Stimulated activated CD8-positive, alpha-beta memory T cell treated with anti-CD3 and anti-CD28 coated beads, Interleukin-12 subunit alpha, Interleukin-12 subunit beta, amount 100 ng/mL, for 4 hours (primary cell): ENCODE data around the gene KLHDC4.
"Not testable (repeated sequence)": the region's sequence is repeated elsewhere in the genome, so short reads cannot be mapped to it uniquely, and the experiment has no call there.

Source experiments
- DNase-seq: peaks from one replicate; pipeline ENCODE4 v3.0.0-alpha.2; 2020; ENCODE audit warnings: low read depth

Gene KLHDC4

GRCh38 chr16:87788730-87789436 is 23.1 kb upstream of the KLHDC4 start:
- DNase-seq = not testable (repeated sequence)

- not testable (repeated sequence) for DNase-seq
Measured at GRCh38 chr16:87787451-87788091, 21.8 kb upstream of the KLHDC4 start.

- DNase-seq = no peak
Measured at GRCh38 chr16:87784812-87785211, 19.0 kb upstream of the KLHDC4 start.

- no peak for DNase-seq
Measured at GRCh38 chr16:87782033-87782432, 16.2 kb upstream of the KLHDC4 start.

DNA sequence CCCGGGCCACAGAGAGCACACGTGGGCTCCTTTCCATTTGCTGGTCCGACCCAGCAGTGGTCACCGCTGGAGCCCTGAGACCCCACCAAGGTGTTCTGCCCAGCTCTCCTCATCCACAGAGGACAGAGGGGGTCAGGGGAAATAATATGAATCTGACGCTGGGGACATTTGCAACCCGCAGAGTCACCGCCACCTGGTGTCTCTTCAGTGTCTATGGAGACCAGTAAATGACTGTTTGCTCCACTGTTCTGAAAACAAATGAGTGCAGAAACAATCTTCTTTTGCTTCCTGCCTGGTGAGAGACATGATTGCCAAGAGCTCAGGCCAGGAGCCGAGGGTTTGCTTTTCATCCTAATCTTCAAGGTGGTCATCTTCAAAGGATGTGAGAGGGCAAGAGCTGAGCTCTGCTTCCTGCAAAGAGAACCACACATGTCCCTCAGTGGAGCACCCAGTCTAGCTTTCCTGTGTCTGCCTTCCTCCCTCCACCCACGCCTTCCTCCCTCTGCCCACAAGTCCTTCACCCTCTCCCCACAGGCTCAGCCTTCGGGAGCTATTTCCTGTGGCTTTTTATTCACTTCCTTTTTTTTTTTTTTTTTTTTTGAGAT is 14.7 kb upstream of the KLHDC4 start:
- DNase-seq = no peak

DNA sequence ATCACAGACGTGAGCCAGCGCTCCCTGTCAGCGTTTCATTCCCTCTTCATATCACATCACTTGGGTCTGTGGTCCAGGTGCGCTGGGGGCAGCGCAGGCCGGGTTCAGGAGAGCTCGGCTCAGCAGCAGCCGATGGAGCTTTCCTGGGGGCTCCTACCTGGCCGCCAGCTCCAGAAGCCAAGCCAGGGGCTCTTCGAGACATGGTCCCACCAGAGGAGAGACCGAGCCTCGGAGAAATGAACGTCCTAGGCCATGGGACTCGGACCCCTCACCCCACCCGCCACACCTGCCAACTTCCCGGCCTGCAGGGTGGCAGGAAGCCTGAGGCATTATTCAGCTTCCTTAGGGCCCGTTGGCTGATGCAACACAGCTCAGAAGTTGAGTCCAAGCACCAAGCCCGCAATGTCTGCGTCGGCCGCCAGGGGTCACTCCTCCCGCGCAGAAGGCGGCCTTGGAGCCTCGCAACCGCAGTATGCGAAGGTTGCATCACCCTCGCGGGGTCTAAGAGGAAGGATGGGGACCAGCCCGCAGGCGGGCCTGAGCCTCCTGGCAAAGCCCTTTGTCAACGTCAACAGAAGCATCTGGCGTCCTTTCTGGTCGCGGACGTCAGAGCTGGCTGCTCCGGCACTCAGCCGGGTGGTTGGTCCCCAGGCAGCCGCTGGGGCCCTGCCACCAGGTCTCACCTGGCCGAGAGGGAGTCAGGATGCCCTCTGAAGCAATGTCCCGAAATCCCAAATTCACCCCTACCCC is 13.2 kb upstream of the KLHDC4 start:
- DNase-seq = peak; percentile 87

- no peak for DNase-seq
Measured at GRCh38 chr16:87778476-87778829, 12.7 kb upstream of the KLHDC4 start.

- DNase-seq = not testable (repeated sequence)
Measured at GRCh38 chr16:87773836-87774235, 8.1 kb upstream of the KLHDC4 start.

GRCh38 chr16:87767456-87767855 is 1.7 kb upstream of the KLHDC4 start:
- DNase-seq = not testable (repeated sequence)

DNA sequence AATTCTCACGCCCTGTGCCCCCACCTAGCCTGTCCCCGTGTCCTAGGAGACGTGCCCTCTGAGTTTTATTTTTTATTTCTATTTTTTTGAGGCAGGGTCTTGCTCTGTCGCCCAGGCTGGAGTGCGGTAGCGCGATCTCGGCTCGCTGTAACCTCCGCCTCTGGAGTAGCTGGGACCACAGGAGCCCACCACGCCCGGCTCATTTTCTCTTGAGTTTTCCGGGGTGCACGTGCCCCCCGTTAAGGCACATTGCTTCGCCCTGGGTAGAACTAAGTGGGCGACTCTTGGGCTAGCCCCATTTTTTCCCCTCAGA is 655 bp upstream of the KLHDC4 start:
- DNase-seq = no peak

GRCh38 chr16:87765473-87765775 is 362 bp downstream of the KLHDC4 start:
- DNase-seq = peak; percentile 62

DNA sequence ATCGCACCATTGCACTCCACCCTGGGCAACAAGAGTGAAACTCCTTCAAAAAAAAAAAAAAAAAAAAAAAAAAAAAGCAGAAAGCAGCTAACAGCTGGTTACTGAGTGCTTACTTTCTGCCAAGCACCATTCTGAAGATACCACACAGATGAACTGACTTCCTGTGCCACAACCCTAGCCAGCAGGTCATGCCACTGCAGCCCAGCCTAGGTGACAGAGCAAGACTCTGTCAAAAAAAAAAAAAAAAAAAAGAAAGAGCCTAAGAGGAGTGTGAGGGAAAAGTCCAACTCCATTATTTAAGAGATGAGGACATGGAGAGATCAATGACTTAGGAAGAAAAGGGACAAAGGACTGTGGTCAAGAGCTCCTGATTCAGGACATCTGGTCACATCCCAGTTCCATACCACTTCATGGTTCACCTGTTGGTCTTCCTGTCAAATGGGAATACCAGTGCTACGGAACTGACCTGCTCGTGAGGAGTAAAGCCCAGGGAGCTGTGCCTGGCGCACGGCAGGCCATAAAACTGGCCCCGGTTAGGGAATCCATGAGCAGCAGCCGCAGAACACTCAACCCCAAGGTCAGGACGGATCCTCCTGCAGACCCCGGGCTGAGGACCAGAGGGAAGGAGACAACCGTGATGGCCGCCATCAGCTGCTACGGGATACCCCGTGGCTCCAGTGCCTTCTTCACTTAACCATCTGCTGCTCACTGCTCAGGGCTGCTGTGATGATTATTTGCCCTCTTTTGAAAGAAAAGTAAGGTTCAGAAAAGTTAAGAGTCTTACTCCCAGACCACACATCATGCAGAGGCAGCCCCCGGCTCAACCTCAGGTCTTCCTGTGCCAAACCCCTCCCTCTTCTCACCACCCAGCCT is 950 bp downstream of the KLHDC4 start:
- no peak for DNase-seq

GRCh38 chr16:87762620-87763019 is 3.2 kb downstream of the KLHDC4 start:
- no peak for DNase-seq

GRCh38 chr16:87762071-87762571 is 3.7 kb downstream of the KLHDC4 start:
- peak; percentile 29 for DNase-seq

DNA sequence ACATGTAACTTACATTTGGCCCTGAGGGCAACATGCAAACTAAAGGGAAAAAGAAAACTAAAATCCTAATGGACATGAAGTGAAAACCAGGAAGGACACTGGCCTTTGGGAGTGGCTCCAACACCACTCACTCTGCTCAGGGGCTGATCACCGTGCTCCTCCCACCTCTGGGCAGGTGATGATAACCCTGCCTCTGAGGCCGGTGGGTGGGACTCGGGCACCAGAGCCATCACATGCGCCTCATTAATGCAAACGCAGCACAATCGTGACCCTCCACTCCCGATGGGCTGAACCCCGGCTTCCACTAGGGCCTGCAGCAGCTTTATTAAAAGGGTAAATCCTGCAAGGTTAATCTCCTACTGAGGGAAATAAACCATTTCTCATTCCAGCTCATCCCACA is 4.7 kb downstream of the KLHDC4 start:
- DNase-seq = no peak

- no peak for DNase-seq
Measured at GRCh38 chr16:87757841-87758426, 7.9 kb downstream of the KLHDC4 start.

GRCh38 chr16:87754535-87754934 is 11.3 kb downstream of the KLHDC4 start:
- no peak for DNase-seq

DNA sequence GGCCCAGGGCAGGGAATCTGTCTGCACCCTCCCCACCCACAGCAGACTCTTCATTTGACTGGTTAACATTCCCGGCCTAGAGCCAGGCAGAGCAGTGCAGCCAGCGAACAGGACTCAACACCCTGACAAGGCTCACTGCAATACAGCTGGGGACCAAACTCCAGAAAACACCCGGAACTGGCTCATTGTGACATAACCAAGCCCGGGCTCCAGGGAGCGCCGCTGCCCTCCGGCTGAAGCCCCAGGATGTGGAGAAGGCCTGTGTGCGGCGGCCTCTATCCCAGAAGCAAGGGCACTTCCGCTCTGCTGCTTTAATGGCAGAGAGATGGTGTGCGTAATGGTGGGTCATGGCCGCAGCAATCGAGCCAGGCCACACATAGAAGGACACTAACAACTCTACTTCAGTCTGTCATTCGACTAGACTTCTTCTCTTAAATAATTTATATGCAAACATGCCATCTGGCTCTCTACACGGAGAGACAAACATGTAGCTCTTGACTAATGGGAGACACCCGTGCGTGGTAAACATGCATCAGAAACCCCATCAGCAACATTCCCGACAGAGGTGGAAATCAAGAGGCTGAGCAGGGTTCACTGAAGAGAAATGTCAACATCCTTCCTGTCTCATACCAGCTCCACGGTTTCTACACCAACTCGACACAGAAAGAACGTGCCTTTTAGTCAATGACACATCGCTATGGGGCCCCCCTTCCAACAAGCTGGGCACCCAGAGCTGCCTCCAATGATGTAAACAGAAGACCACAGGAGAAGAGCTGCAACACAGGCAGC is 18.0 kb downstream of the KLHDC4 start:
- no peak for DNase-seq

GRCh38 chr16:87746178-87746577 is 19.6 kb downstream of the KLHDC4 start:
- DNase-seq = no peak

DNA sequence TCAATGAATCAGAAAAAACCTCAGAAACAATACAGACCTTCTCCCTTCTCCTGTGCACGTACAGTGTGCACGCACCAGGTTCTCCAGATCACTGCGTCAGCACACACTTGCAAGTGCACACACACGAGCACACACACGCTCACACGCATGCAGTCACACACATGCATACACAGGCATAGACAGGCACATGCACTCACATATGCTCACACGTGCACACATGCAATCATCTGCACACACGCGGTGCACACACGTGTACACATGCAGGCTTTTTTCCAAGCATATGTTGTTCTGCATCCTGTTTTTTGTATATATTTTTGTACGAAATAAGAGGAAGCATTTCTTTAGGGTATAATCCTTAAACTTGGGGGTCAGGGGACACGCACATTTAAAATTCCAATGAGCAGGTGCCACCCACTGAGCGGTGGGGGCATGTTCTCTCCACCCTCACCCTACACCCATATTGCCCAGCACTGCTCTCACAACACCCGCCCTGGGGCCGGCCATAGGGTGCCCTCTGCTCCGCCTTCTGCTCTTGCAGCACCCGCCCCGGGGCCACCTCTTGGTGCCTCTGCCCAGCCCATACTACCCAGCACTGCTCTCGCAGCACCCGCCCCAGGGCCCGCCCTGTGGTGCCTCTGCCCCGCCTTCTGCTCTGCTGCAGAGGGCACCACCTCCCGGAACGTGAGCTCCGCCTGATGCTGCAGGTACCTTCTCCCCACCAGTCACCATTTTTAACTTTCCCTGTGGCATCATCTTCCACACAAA is 20.9 kb downstream of the KLHDC4 start:
- DNase-seq = no peak
